GM20000 (cell line): ENCODE data around the gene WIPI1.

Source experiments
- DNase-seq: peaks from one replicate; pipeline ENCODE4 v3.0.0; 2012; ENCODE audit warnings: low spot score
- TF ChIP-seq, protein P1 (sequence below): IDR thresholded peaks from 2 replicates; pipeline ENCODE4 v1.5.1; 2012; ENCODE audit warnings: mild to moderate bottlenecking, control low read depth; ENCODE audit errors: extremely low read depth, missing control alignments

WIPI1 gene

GRCh38 chr17:68445671-68446070 is 11.6 kb downstream of the WIPI1 start:
- no peak for DNase-seq
- TF ChIP-seq, protein P1, sequence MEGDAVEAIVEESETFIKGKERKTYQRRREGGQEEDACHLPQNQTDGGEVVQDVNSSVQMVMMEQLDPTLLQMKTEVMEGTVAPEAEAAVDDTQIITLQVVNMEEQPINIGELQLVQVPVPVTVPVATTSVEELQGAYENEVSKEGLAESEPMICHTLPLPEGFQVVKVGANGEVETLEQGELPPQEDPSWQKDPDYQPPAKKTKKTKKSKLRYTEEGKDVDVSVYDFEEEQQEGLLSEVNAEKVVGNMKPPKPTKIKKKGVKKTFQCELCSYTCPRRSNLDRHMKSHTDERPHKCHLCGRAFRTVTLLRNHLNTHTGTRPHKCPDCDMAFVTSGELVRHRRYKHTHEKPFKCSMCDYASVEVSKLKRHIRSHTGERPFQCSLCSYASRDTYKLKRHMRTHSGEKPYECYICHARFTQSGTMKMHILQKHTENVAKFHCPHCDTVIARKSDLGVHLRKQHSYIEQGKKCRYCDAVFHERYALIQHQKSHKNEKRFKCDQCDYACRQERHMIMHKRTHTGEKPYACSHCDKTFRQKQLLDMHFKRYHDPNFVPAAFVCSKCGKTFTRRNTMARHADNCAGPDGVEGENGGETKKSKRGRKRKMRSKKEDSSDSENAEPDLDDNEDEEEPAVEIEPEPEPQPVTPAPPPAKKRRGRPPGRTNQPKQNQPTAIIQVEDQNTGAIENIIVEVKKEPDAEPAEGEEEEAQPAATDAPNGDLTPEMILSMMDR: no peak

GRCh38 chr17:68443972-68444464 is 13.3 kb downstream of the WIPI1 start:
- DNase-seq: no peak
- TF ChIP-seq, protein P1: no peak

DNA sequence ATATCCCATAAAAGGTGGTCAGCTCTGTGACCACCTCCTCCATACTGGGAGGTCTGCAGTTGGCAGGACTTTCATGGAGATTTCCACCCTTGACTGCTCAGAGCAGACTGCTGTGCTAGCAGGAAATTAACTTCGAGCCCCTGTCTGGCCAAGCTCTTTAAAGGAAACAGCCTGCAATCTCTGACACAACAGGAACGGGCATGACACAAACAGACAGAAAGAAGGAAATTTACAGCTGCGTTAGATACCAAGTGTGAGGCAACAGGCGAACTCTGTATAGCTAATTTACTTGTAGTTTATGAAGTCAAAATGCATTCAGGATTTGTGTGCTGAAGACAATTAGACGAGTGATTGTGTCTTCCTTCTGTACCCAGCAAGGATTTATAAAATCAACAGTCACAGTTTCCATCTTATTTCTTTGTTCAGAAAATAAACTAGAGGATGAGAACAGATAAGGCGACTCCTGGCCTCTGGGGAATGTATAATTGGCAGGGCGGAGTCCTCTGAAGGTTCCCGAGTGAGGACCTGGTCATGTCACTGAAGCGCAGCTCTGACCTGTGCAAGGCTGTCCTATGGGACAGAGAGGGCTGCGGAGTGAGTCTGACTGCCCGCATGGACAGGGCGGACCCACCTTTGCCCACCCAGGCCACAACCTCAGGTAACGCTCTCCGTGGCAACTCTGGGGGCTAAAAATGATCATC is 16.1 kb downstream of the WIPI1 start:
- no peak for DNase-seq
- TF ChIP-seq, protein P1: no peak

GRCh38 chr17:68440526-68440925 is 16.8 kb downstream of the WIPI1 start:
- no peak for DNase-seq
- TF ChIP-seq, protein P1: no peak

GRCh38 chr17:68439656-68440290 is 17.5 kb downstream of the WIPI1 start:
- no peak for DNase-seq
- TF ChIP-seq, protein P1: no peak

DNA sequence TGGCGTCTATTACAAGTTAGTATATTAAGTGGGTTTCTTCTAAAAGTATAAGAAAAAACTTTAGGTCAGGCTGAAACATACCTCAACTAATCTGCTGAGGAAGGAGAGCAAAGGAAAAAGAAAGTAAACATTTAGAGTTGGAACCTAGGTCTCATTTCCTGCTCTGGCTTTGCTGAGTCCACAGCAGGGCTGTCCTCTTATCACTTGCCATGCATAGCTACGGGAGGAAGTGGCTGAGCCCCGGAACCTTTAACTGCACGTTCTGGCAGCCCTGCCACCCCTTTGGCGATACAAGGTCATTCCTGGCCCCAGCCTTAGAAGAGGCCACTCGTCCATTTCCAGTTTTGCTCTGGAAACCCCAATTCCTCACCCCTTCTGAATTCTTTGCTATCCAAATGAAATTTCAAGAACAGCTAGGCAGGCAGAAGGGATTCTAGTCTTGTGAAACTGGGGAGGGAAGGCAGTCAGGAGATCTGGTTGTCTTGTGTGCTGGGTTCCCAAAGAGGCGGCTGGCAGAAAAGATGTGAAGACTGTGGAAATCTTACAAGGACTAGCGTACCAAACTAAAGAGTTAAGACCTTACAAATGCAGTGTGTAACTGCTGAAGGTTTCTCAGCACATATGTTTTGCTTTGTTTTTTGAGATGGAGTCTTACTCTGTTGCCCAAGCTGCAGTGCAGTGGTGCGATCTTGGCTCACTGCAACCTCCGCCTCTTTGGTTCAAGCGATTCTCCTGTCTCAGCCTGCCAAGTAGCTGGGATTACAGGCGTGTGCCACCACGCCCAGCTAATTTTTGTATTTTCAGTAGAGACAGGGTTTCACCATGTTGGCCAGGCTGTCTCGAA is 19.1 kb downstream of the WIPI1 start:
- TF ChIP-seq, protein P1: no peak
- DNase-seq: peak; percentile 61
